Panc1 (cell line): ENCODE data around the gene NEURL3. TPM values are rescaled to one million over a fixed set of nuclear protein-coding genes. Genes with fewer than 3 reads are reported as not detected.

Experiments used
- ATAC-seq: fragments of 200-7000 bp; cut with Tn5 transposase; 2 replicates; pipeline ENCODE4 v1.9.1; 2020; ENCODE audit warnings: mild to moderate bottlenecking, moderate library complexity
- BruUV-seq: library from RNA; stranded (reverse); fragments of 400-500 nt; replicated peaks from 2 replicates; lab custom pipeline; 2021; lab: Mats Ljungman, UMichigan
- CTCF ChIA-PET: fragments of 300-600 bp; sonication (Branson Sonifier 250); formaldehyde crosslinking; loops from one replicate; lab custom pipeline; 2022; ENCODE audit warnings: antibody characterized with exemption; lab: Charles Lee
- POLR2A ChIA-PET: fragments of 300-600 bp; sonication (Branson Sonifier 250); formaldehyde crosslinking; loops from one replicate; lab custom pipeline; 2022; ENCODE audit warnings: antibody characterized with exemption; lab: Charles Lee
- DNase-seq: peaks from one replicate; pipeline ENCODE4 v3.0.0-alpha.2; 2010; ENCODE audit warnings: low read depth, low spot score
- H3K27ac ChIP-seq: 2 replicates; pipeline ENCODE4 v1.5.1; 2011; ENCODE audit warnings: mild to moderate bottlenecking, low read length, inconsistent platforms
- H3K27me3 ChIP-seq: fragments of 200-500 bp; sonication (Bioruptor generic); 2 replicates; pipeline ENCODE4 v1.6.0; 2014; ENCODE audit warnings: low read length, inconsistent platforms; ENCODE audit not compliant: control insufficient read depth, insufficient read depth
- H3K36me3 ChIP-seq: fragments of 200-500 bp; sonication (Bioruptor generic); 2 replicates; pipeline ENCODE4 v1.5.1; 2014; ENCODE audit warnings: inconsistent platforms, mild to moderate bottlenecking, low read length, moderate library complexity; ENCODE audit not compliant: control insufficient read depth, insufficient read depth
- H3K4me1 ChIP-seq: 2 replicates; pipeline ENCODE4 v1.5.1; 2011; ENCODE audit warnings: inconsistent platforms, mild to moderate bottlenecking, low read length, moderate library complexity; ENCODE audit not compliant: control insufficient read depth, insufficient read depth
- H3K4me3 ChIP-seq, 2 experiments: 2 replicates each; pipeline ENCODE4 v1.5.1; 2011 to 2012; ENCODE audit warnings: low read depth in 2 of 2, low read length in 2 of 2, mild to moderate bottlenecking in 2 of 2, inconsistent platforms in 1 of 2, moderate library complexity in 1 of 2
- H3K9me3 ChIP-seq: fragments of 200-500 bp; sonication (Bioruptor generic); 2 replicates; pipeline ENCODE4 v1.5.1; 2014; ENCODE audit warnings: low read depth, mild to moderate bottlenecking, inconsistent platforms, low read length, moderate library complexity; ENCODE audit not compliant: control insufficient read depth, insufficient read depth
- CTCF ChIP-seq: fragments of 450-650 bp; IDR thresholded peaks from 2 replicates; pipeline ENCODE4 v1.5.1; 2017; ENCODE audit warnings: mild to moderate bottlenecking
- POLR2AphosphoS5 ChIP-seq: IDR thresholded peaks from 2 replicates; pipeline ENCODE4 v1.6.1; 2012; ENCODE audit warnings: mild to moderate bottlenecking, low read depth, low read length, moderate library complexity
- REST ChIP-seq, 2 experiments: IDR thresholded peaks; 2 replicates each; pipeline ENCODE4 v1.6.1; 2011 to 2012; ENCODE audit warnings: low read depth in 2 of 2, control low read depth in 1 of 2, low read length in 1 of 2, mild to moderate bottlenecking in 1 of 2, moderate library complexity in 1 of 2; ENCODE audit not compliant: insufficient read depth in 1 of 2
- SIN3A ChIP-seq: IDR thresholded peaks from 2 replicates; pipeline ENCODE4 v1.6.1; 2012; ENCODE audit warnings: low read depth, mild to moderate bottlenecking, low read length, moderate library complexity, borderline replicate concordance; ENCODE audit not compliant: insufficient read depth
- TCF7L2 ChIP-seq: IDR thresholded peaks from 2 replicates; pipeline ENCODE4 v1.6.1; 2011; ENCODE audit warnings: mild to moderate bottlenecking, low read depth, low read length, inconsistent platforms
- in situ Hi-C: cut with HindIII; loops from 2 replicates; pipeline ENCODE4 v1.10.0; 2016; ENCODE audit warnings: low sequenced_read_pairs, low pct_unique_long_range_greater_than_20kb
- intact Hi-C: fragments of 100-400 bp; cut with micrococcal nuclease; formaldehyde crosslinking; loops from one replicate; pipeline ENCODE4 v1.10.0; 2022; ENCODE audit not compliant: unreplicated experiment
- total RNA-seq: library from RNA; stranded (reverse); gene quantifications from one replicate; pipeline ENCODE4 v1.2.1, GENCODE V29; 2021; ENCODE audit not compliant: unreplicated experiment

NEURL3 gene
- total RNA-seq, 1 experiment from 2014 or later = 1.2 TPM

GRCh38 chr2:96468904-96469303, 36.3 kb downstream of the NEURL3 start:
- ATAC-seq = no peak
- POLR2A ChIA-PET = no interaction called here

GRCh38 chr2:96464651-96465050, 40.5 kb downstream of the NEURL3 start:
- Histone ChIP-seq H3K27me3 (no peaks in the 10 kb centered on the region), H3K9me3 (no peaks in the 10 kb centered on the region), H3K4me1 (no peaks in the 10 kb centered on the region), H3K27ac (no peak overlapping the region), H3K4me3 (no peak overlapping the region), H3K36me3 (no peaks in the 10 kb centered on the region)
- ATAC-seq (no peak), DNase-seq (no peak)
- TF ChIP-seq REST (IDR thresholded peaks at IDR 0.05; ENCODE audit: insufficient read depth in 1 of 2, low read depth in 2 of 2, low read length in 1 of 2) = no peak
- TF ChIP-seq POLR2AphosphoS5 = no peak
- TF ChIP-seq SIN3A = no peak
- no peak for TF ChIP-seq CTCF
- TF ChIP-seq TCF7L2 = no peak
- ChIA-PET CTCF (no interaction called here), POLR2A (no interaction called here)
- in situ Hi-C loops = no loop called here
- no TSS peak for BruUV-seq
- intact Hi-C loops = no loop called here

More at GRCh38 chr2:96468904-96469303, 36.3 kb downstream of the NEURL3 start:
- TF ChIP-seq TCF7L2 = no peak
- H3K9me3 ChIP-seq = no peaks in the 10 kb centered on the region
- intact Hi-C loops (no loop called here), in situ Hi-C loops (no loop called here)
- no TSS peak for BruUV-seq
- H3K36me3 ChIP-seq = no peaks in the 10 kb centered on the region
- H3K27me3 ChIP-seq = no peaks in the 10 kb centered on the region
- DNase-seq = no peak
- H3K4me1 ChIP-seq = no peaks in the 10 kb centered on the region
- H3K27ac ChIP-seq = no peak overlapping the region
- CTCF ChIA-PET = no interaction called here
- H3K4me3 ChIP-seq = no peak overlapping the region

- DNase-seq = no peak
- Histone ChIP-seq H3K4me1 (no peaks in the 10 kb centered on the region), H3K4me3 (no peak overlapping the region), H3K9me3 (no peaks in the 10 kb centered on the region), H3K36me3 (no peaks in the 10 kb centered on the region), H3K27ac (no peak overlapping the region), H3K27me3 (no peaks in the 10 kb centered on the region)
- ChIA-PET POLR2A (no interaction called here), CTCF (interaction anchor here (0.7 kb wide), 1 partner anchor 36 kb away, joined by 4 read pairs; no protein-coding TSS in a partner anchor)
- in situ Hi-C loops (no loop called here), intact Hi-C loops (no loop called here)
- no TSS peak for BruUV-seq
- peak; percentile 34; the same call in 1 of the 2 replicates for ATAC-seq
- TF ChIP-seq SIN3A (no peak), TCF7L2 (no peak), CTCF (no peak), REST (IDR thresholded peaks at IDR 0.05; ENCODE audit: insufficient read depth in 1 of 2, low read depth in 2 of 2, low read length in 1 of 2) (no peak), POLR2AphosphoS5 (no peak)
Measured at GRCh38 chr2:96464061-96464460, 41.1 kb downstream of the NEURL3 start.
